DMS79 (cell line): ENCODE measurements around the gene OVCA2.
A peak's percentile ranks its signal among the peaks of the same experiment; 100 is the strongest.

Source experiments
- DNase-seq: peaks from one replicate; lab custom pipeline; 2025; lab: John Stamatoyannopoulos, UW

Gene OVCA2

GRCh38 chr17:2034806-2035540, 6.8 kb upstream of the OVCA2 start:
- DNase-seq: no peak

GRCh38 chr17:2035541-2036488, 6.0 kb upstream of the OVCA2 start:
- no peak for DNase-seq

- DNase-seq: no peak
These were observed 4.7 kb upstream of the OVCA2 start for GRCh38 chr17:2037155-2037554.

- DNase-seq: no peak
These were observed 1.5 kb upstream of the OVCA2 start for GRCh38 chr17:2040219-2040827.

- no peak for DNase-seq
These were observed 771 bp upstream of the OVCA2 start for GRCh38 chr17:2040942-2041560.

- DNase-seq: no peak
These were observed 597 bp downstream of the OVCA2 start for GRCh38 chr17:2042390-2042847.

- no peak for DNase-seq
These were observed 1.1 kb downstream of the OVCA2 start for GRCh38 chr17:2042933-2043332.

- no peak for DNase-seq
These were observed 2.0 kb downstream of the OVCA2 start for GRCh38 chr17:2043785-2044184.

- no peak for DNase-seq
These were observed 2.6 kb downstream of the OVCA2 start for GRCh38 chr17:2044263-2044894.

- DNase-seq: no peak
These were observed 5.8 kb downstream of the OVCA2 start for GRCh38 chr17:2047590-2047989.

GRCh38 chr17:2048805-2049204, 7.0 kb downstream of the OVCA2 start:
- no peak for DNase-seq

- DNase-seq: peak; percentile 27
These were observed 7.8 kb downstream of the OVCA2 start for GRCh38 chr17:2049333-2050299.

- DNase-seq: peak; percentile 27
These were observed 8.7 kb downstream of the OVCA2 start for GRCh38 chr17:2050300-2051060.

GRCh38 chr17:2051061-2051932, 9.5 kb downstream of the OVCA2 start:
- DNase-seq: no peak

- no peak for DNase-seq
These were observed 10.2 kb downstream of the OVCA2 start for GRCh38 chr17:2051933-2052559.

- peak; percentile 50 for DNase-seq
These were observed 11.8 kb downstream of the OVCA2 start for GRCh38 chr17:2053380-2054261.

GRCh38 chr17:2054262-2054511, 12.4 kb downstream of the OVCA2 start:
- DNase-seq: no peak
